ENCODE data around the gene WIPF2.
A peak's percentile ranks its signal among the peaks of the same experiment; 100 is the strongest.

WIPF2 gene

DNA sequence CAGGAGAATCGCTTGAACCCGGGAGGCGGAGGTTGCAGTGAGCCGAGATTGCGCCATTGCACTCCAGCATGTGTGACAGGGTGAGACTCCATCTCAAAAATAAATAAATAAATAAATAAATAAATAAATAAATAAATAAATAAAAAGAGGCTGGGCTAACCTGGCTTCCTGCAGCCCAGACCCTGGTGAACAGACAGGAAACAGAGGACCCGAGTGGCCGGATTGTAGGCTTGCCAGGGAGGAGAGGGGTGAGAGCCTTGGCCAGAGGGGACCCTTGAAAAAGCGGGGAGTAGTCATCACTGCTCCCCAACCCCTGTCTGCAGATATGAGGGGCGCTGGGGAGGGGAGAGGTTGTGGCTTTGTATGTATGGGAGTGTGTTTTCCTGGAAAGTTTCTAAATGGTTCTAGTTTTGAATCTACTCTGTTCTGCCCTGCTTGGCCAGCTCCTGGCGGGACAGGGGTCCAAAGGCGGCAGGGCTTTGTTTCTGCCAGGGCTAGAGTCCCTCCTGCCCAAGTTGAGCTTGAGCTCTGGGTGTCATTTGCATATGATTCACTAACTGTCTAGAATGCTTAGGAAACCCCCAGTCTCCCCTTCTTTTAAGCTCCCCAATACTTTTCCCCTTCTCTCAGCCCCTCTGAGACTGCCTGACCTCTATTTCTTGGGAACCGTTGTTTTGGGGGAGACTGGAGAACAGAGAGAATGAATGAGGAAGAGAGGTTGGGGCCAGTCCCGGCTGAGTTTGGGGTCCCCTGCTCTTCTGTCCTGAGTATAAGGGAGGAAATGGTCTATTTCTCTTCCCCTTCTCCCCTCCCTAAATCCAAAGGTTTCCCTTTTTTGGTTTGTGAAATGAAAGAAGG is 106.3 kb downstream of the WIPF2 start (continued):
- TF ChIP-seq ZNF596 (tag by site-specific recombination; IDR thresholded peaks at IDR 0.05) (no peak), ZNF514 (tag by site-specific recombination; IDR thresholded peaks at IDR 0.05) (peak; percentile 91; the same call in 1 of the 2 replicates)

- TF ChIP-seq, protein P1, sequence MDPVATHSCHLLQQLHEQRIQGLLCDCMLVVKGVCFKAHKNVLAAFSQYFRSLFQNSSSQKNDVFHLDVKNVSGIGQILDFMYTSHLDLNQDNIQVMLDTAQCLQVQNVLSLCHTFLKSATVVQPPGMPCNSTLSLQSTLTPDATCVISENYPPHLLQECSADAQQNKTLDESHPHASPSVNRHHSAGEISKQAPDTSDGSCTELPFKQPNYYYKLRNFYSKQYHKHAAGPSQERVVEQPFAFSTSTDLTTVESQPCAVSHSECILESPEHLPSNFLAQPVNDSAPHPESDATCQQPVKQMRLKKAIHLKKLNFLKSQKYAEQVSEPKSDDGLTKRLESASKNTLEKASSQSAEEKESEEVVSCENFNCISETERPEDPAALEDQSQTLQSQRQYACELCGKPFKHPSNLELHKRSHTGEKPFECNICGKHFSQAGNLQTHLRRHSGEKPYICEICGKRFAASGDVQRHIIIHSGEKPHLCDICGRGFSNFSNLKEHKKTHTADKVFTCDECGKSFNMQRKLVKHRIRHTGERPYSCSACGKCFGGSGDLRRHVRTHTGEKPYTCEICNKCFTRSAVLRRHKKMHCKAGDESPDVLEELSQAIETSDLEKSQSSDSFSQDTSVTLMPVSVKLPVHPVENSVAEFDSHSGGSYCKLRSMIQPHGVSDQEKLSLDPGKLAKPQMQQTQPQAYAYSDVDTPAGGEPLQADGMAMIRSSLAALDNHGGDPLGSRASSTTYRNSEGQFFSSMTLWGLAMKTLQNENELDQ (tag by site-specific recombination; IDR thresholded peaks at IDR 0.05; ENCODE audit: low read depth) = no peak
- TF ChIP-seq ZNF280C (tag by site-specific recombination; IDR thresholded peaks at IDR 0.05) (no peak), EGR2 (tag by site-specific recombination; IDR thresholded peaks at IDR 0.05; ENCODE audit: low read depth) (peak; percentile 76), ZNF596 (tag by site-specific recombination; IDR thresholded peaks at IDR 0.05) (no peak), ZNF704 (tag by site-specific recombination; IDR thresholded peaks at IDR 0.05) (no peak), ZFHX2 (tag by site-specific recombination; conservative IDR thresholded peaks at IDR 0.05) (peak; percentile 85), WT1 (tag by site-specific recombination; IDR thresholded peaks at IDR 0.05) (no peak), YY2 (tag by site-specific recombination; IDR thresholded peaks at IDR 0.05) (no peak), ZNF24 (tag by site-specific recombination; IDR thresholded peaks at IDR 0.05) (no peak), ZNF544 (tag by site-specific recombination; IDR thresholded peaks at IDR 0.05) (no peak)
- TF ChIP-seq, protein P2, sequence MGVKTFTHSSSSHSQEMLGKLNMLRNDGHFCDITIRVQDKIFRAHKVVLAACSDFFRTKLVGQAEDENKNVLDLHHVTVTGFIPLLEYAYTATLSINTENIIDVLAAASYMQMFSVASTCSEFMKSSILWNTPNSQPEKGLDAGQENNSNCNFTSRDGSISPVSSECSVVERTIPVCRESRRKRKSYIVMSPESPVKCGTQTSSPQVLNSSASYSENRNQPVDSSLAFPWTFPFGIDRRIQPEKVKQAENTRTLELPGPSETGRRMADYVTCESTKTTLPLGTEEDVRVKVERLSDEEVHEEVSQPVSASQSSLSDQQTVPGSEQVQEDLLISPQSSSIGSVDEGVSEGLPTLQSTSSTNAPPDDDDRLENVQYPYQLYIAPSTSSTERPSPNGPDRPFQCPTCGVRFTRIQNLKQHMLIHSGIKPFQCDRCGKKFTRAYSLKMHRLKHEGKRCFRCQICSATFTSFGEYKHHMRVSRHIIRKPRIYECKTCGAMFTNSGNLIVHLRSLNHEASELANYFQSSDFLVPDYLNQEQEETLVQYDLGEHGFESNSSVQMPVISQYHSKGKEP (tag by site-specific recombination; IDR thresholded peaks at IDR 0.05) = no peak
- TF ChIP-seq, protein P3, sequence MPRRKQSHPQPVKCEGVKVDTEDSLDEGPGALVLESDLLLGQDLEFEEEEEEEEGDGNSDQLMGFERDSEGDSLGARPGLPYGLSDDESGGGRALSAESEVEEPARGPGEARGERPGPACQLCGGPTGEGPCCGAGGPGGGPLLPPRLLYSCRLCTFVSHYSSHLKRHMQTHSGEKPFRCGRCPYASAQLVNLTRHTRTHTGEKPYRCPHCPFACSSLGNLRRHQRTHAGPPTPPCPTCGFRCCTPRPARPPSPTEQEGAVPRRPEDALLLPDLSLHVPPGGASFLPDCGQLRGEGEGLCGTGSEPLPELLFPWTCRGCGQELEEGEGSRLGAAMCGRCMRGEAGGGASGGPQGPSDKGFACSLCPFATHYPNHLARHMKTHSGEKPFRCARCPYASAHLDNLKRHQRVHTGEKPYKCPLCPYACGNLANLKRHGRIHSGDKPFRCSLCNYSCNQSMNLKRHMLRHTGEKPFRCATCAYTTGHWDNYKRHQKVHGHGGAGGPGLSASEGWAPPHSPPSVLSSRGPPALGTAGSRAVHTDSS (tag by site-specific recombination; IDR thresholded peaks at IDR 0.05) = no peak
- POLR2A ChIA-PET = interaction anchor here (1.1 to 1.9 kb wide), 2 partner anchors 9 to 13 kb away, joined by 5 to 7 read pairs; no protein-coding TSS in a partner anchor
- CTCF ChIA-PET = interaction anchor here (0.6 to 2.4 kb wide), 4 partner anchors 9 to 567 kb away, joined by 3 to 10 read pairs (median 6); no protein-coding TSS in a partner anchor
- peaks cover 29% of the 10 kb centered on the region for H3K4me1 ChIP-seq (ENCODE audit: control insufficient read depth, insufficient read depth, low read length)
- H3K36me3 ChIP-seq (ENCODE audit: control insufficient read depth in 2 of 2, insufficient read depth in 1 of 2, low read length in 2 of 2) = peaks cover 0 to 9% of the 10 kb centered on the region in 2 experiments; a peak in 1 of 3 replicates
- H3K4me3 ChIP-seq (ENCODE audit: low read depth, low read length) = no peak overlapping the region
- no peaks in the 10 kb centered on the region for H3K9me3 ChIP-seq (ENCODE audit: control insufficient read depth, insufficient read depth, low read depth, low read length)
- H3K27ac ChIP-seq (ENCODE audit: extremely low read depth, low read depth, low read length) = no peak overlapping the region
These were observed 107.1 kb downstream of the WIPF2 start for GRCh38 chr17:40326014-40326831.
